HFF-Myc (cell line): Measurements from ENCODE around the gene KIAA1614.
A peak's percentile ranks its signal among the peaks of the same experiment; 100 is the strongest.

ENCODE experiments used
- DNase-seq: peaks from one replicate; pipeline ENCODE4 v3.0.0-alpha.2; 2011; ENCODE audit warnings: low read depth; ENCODE audit errors: extremely low read depth
- H3K4me3 ChIP-seq: replicated peaks from 2 replicates; pipeline ENCODE4 v1.5.1; 2011; ENCODE audit warnings: low read depth, mild to moderate bottlenecking, control low read depth, low read length
- TF ChIP-seq, protein P1 (sequence below): IDR thresholded peaks from 2 replicates; pipeline ENCODE4 v1.5.1; 2012; ENCODE audit warnings: mild to moderate bottlenecking, low read depth, low read length, control low read depth; ENCODE audit errors: missing control alignments

KIAA1614 gene, protein sequence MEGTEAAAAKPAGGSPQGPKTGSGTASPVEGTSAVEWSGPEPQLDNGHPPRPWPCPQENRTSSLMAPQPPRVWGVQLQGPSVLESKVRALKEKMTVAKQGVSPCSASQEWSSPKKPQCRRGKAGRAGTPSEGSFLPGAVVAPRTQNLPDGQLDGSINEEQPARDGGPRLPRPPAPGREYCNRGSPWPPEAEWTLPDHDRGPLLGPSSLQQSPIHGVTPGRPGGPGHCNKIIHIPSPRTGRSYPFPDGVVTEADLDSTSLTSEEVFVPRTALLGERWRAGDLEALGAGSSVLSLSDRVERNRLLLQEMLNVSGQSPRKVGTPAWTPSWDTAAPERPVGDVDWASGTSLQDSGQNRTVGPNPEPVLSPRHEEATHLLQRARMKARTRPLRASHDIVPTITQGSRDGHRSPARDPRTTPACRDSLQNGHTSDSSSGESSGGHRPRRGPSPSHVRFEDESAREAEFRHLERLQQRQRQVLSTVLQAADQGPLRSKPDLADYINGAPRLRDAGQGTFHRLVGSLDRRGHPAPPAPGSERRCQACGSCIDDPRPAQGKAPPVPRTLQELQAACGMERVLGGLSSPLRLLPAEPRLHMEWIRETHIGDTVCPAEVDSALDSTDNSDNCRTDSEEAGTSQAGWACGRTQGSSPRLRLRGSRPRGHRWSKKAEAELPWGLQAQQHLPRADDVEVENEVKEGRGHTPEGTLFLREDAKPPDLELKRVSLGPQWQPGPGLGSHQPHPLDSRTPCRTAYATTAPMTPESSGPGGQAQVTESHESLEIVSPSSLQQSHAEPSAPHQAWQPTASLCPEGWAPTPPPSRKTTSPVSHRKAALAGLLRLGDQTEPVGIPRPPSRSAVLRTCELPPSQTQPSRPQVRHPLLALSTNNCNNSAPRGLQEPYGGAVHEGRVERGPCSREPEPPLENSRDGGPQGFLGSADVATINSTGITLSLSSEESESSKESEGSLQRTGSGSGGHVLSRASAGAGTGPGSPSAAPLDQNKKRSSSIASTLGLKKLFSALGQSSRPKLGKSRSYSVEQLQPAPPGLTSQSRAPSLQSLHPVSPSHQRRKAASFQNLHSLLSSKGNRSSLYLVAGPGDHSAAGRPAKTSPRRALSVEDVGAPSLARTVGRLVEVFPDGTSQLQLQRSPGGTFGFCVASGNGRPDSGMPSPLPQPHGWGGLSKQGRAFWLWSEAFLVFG

DNA sequence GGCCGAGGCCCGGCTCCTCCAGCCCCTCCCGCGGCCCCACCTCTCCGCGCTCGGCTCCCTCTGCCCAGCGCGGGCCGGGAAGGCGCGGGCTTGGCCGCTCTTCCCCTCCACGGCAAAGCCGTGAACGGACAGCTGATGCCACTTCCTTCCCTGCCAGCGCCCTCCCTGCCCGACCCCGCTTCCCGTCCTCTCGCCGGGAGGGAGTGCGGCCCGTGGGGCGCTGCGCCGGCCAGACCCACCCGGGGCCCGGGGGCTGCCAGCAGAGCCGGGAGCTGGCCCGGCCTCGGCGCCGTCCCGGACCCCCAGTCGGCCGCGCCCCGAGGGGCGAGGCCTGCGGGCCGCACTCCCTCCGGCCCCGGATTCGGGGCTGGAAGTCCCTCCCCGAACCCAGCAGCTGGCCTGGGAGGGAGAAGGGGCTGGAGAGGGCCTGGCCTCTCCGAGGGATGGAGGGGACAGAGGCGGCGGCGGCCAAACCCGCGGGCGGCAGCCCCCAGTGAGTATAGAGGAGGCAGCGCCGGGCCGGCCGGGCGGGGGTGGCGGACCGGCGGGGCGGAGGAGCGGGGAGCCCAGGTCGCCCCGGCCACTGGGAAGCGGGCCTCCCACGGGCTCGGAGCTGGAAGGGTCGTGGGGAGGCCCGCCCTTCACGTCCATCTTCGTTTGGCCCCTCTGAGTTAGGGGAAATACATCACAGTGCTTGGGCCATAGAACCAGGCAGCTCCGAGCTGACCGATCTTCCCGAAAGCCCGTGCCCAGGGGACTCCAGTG, at the start of gene KIAA1614:
Gene KIAA1614 (plus strand): TSS at position 97 of the 765 bp plus-strand sequence. CDS start 347 bp downstream, at position 444.
- H3K4me3 ChIP-seq, result peak within 1 kb of the TSS; percentile 40
- DNase-seq, result no peak
- TF ChIP-seq, protein P1, sequence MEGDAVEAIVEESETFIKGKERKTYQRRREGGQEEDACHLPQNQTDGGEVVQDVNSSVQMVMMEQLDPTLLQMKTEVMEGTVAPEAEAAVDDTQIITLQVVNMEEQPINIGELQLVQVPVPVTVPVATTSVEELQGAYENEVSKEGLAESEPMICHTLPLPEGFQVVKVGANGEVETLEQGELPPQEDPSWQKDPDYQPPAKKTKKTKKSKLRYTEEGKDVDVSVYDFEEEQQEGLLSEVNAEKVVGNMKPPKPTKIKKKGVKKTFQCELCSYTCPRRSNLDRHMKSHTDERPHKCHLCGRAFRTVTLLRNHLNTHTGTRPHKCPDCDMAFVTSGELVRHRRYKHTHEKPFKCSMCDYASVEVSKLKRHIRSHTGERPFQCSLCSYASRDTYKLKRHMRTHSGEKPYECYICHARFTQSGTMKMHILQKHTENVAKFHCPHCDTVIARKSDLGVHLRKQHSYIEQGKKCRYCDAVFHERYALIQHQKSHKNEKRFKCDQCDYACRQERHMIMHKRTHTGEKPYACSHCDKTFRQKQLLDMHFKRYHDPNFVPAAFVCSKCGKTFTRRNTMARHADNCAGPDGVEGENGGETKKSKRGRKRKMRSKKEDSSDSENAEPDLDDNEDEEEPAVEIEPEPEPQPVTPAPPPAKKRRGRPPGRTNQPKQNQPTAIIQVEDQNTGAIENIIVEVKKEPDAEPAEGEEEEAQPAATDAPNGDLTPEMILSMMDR, result no peak

DNA sequence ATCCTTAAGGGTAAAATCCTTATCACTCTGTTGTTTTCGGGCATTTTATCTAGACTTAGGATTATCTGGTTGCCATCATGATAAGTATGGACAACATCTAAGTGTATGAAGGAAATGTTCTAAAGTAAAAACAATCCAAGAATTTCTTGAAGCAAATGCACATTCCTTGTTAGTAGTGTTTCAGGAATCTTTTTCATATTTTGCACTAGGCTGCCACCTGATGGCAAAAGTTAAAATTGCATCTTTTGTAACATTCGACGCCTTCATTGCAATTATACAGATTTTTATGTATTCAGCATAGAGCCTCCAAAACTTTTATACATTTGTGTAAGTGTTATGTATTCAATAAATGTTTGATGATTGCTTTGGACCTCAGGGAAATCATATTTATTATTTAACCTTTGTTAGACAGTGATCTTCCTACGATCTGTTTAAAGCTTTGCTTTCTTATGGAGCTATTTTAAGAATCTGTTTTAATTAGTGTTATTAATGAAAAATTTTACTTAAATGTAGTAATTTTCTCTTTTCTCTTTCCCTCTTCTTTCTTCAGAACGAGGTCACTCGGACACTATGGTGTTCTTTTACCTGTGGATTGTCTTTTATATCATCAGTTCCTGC, 49.4 kb upstream of the KIAA1614 start:
- TF ChIP-seq, protein P1, result peak; percentile 43
- peak; percentile 20 for DNase-seq
- H3K4me3 ChIP-seq, result no peak overlapping the region

DNA sequence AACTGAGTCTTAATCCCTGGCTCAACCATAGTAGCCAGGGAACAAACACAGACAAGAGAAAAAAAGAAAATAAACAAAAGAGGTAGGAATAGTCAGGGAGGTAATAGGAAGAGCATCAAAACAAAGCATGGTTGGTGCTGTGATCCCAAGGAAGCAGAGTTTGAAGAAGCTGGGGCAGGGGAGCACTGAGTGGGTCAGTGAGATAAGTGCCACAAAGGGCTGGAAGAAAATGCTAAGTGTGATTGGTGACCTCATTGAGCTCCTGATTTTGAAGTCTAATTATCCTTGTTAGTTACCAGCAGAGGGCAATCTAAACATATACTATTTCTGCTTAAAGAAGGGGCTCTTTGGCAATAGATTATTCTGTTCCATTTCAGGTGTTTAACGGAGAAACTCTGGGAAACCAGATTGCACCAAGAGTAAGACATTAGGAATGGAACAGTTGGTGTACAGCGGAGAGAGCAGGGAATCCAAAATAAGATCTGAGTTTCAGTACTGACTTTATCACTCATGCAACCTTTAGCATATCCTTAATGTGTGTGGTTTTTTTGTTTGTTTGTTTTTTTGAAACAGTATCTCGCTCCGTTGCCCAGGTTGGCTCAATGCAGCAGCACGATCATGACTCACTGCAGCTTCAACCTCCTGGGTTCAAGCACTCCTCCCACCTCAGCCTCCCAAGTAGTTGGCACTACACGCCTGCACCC, 30.7 kb upstream of the KIAA1614 start:
- DNase-seq, result peak; percentile 19
- H3K4me3 ChIP-seq, result no peak overlapping the region
- TF ChIP-seq, protein P1, result peak; percentile 30

DNA sequence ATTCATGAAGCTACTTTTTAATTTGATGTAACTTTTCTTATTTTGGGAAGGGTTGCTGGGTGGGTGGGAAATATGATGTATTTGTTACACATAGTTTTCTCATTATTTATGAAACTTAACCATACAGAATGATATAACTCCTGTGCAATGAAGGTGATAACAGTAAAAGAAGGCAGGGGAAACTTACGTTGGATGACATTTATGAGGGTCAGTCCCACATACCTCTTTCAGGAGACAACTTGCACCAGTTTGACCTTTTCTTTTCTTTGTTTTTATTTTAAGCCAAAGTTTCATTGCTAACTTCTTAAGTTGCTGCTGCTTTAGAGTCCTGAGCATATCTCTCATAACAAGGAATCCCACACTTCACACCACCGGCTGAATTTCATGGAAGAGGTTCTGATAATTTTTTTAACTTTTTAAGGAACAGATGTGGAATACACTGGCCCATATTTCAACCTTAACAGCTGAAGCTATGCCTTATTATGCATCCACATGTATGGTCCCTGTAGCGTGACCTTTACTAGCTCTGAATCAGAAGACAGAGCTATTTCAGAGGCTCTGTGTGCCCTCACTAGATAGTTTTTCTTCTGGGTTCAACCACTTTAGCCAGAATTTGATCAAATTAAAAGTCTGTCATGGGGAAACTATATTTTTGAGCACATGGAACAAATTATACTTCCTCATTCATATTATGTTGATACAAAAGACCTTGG, 28.0 kb upstream of the KIAA1614 start:
- no peak overlapping the region for H3K4me3 ChIP-seq
- TF ChIP-seq, protein P1, result no peak
- no peak for DNase-seq

DNA sequence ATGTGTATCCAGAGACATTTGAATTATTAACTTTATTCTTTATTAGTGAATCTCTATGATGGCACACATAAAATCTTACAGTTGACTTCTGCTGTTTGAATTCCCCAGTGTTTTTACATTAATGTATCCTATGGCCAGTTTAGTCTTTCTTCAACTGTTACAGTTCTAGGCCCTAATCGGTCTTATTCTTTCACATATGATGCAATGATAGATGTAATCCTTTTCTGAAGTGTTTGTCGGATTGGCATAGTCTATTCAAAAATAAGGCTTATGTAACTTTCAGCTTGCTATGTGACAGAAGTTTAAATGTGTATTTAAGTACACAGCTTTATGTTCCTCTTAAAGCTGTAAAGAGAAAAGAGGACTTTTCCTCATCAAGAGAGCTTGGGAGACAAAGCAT, 26.4 kb upstream of the KIAA1614 start:
- H3K4me3 ChIP-seq, result no peak overlapping the region
- TF ChIP-seq, protein P1, result no peak
- no peak for DNase-seq
